Right renal pelvis (tissue), 4 donors: ENCODE measurements around the gene TRIM14. TPM values are rescaled to one million over a fixed set of nuclear protein-coding genes. Genes with fewer than 3 reads are reported as not detected.
"Not testable (repeated sequence)": the region's sequence is repeated elsewhere in the genome, so short reads cannot be mapped to it uniquely, and the experiment has no call there.

ENCODE experiments used
- DNase-seq, 4 donors: peaks; one replicate each; pipeline ENCODE4 v3.0.0-alpha.2; 2013; ENCODE audit warnings: low read depth in 4 of 4, low spot score in 3 of 4, missing footprints in 1 of 4
- polyA plus RNA-seq, 4 donors: library from polyadenylated mRNA; unstranded; fragments of 120-200 nt; gene quantifications; one replicate each; pipeline ENCODE4 v1.2.1, GENCODE V29; 2013; ENCODE audit not compliant: insufficient read length in 4 of 4

TRIM14 gene
- polyA plus RNA-seq, 4 donors: 4.8 to 6.5 (median 5.2) TPM

GRCh38 chr9:98109052-98109451 is 10.0 kb downstream of the TRIM14 start:
- no peak for DNase-seq

- no peak for DNase-seq
Measured at GRCh38 chr9:98108531-98109031, 10.4 kb downstream of the TRIM14 start.

- DNase-seq: no peak
Measured at GRCh38 chr9:98107926-98108325, 11.1 kb downstream of the TRIM14 start.

- no peak for DNase-seq
Measured at GRCh38 chr9:98105006-98105405, 14.0 kb downstream of the TRIM14 start.

GRCh38 chr9:98104445-98104881 is 14.6 kb downstream of the TRIM14 start:
- DNase-seq: no peak

- no peak for DNase-seq
Measured at GRCh38 chr9:98101868-98102273, 17.2 kb downstream of the TRIM14 start.

GRCh38 chr9:98101416-98101815 is 17.6 kb downstream of the TRIM14 start:
- no peak for DNase-seq

GRCh38 chr9:98100456-98100855 is 18.6 kb downstream of the TRIM14 start:
- DNase-seq: no peak

GRCh38 chr9:98099898-98100297 is 19.1 kb downstream of the TRIM14 start:
- DNase-seq: no peak

GRCh38 chr9:98099346-98099745 is 19.7 kb downstream of the TRIM14 start:
- DNase-seq: no peak

- DNase-seq: no peak
Measured at GRCh38 chr9:98097836-98098235, 21.2 kb downstream of the TRIM14 start.

GRCh38 chr9:98096091-98096490 is 22.9 kb downstream of the TRIM14 start:
- no peak for DNase-seq

- DNase-seq: no peak
Measured at GRCh38 chr9:98095401-98095800, 23.6 kb downstream of the TRIM14 start.

GRCh38 chr9:98094851-98095250 is 24.2 kb downstream of the TRIM14 start:
- DNase-seq: no peak

- no peak for DNase-seq
Measured at GRCh38 chr9:98094316-98094715, 24.7 kb downstream of the TRIM14 start.

GRCh38 chr9:98092613-98092931 is 26.4 kb downstream of the TRIM14 start:
- no peak for DNase-seq

- no peak for DNase-seq
Measured at GRCh38 chr9:98091735-98092612, 27.0 kb downstream of the TRIM14 start.

- not testable (repeated sequence) for DNase-seq
Measured at GRCh38 chr9:98090674-98091073, 28.3 kb downstream of the TRIM14 start.

GRCh38 chr9:98087420-98088354 is 31.3 kb downstream of the TRIM14 start:
- DNase-seq: peak; percentile 30 to 47 (median 38)

GRCh38 chr9:98086461-98086860 is 32.6 kb downstream of the TRIM14 start:
- no peak for DNase-seq

GRCh38 chr9:98085944-98086343 is 33.1 kb downstream of the TRIM14 start:
- no peak for DNase-seq
